GM18519 (cell line): ENCODE measurements around the gene ANGPTL5.
"Not testable (repeated sequence)": the region's sequence is repeated elsewhere in the genome, so short reads cannot be mapped to it uniquely, and the experiment has no call there.

Experiments used
- ATAC-seq: cut with Tn5 transposase; IDR thresholded peaks from one replicate; pipeline ENCODE4 v1.9.1; 2021; ENCODE audit warnings: mild to moderate bottlenecking, moderate library complexity; ENCODE audit not compliant: unreplicated experiment, low FRiP score

The ANGPTL5 gene

GRCh38 chr11:101894505-101894904 is 21.8 kb downstream of the ANGPTL5 start:
- no peak for ATAC-seq

- ATAC-seq, result no peak
Measured at GRCh38 chr11:101889767-101890166, 26.6 kb downstream of the ANGPTL5 start.

- ATAC-seq, result no peak
Measured at GRCh38 chr11:101885631-101886030, 30.7 kb downstream of the ANGPTL5 start.

- ATAC-seq, result no peak
Measured at GRCh38 chr11:101881586-101881985, 34.7 kb downstream of the ANGPTL5 start.

- peak; percentile 57 for ATAC-seq
Measured at GRCh38 chr11:101880222-101880621, 36.1 kb downstream of the ANGPTL5 start.

GRCh38 chr11:101872171-101872882 is 44.0 kb downstream of the ANGPTL5 start:
- ATAC-seq, result no peak

- ATAC-seq, result no peak
Measured at GRCh38 chr11:101870510-101870909, 45.8 kb downstream of the ANGPTL5 start.

- no peak for ATAC-seq
Measured at GRCh38 chr11:101867951-101868350, 48.4 kb downstream of the ANGPTL5 start.

GRCh38 chr11:101866619-101867491 is 49.5 kb downstream of the ANGPTL5 start:
- no peak for ATAC-seq

- no peak for ATAC-seq
Measured at GRCh38 chr11:101864098-101864497, 52.2 kb downstream of the ANGPTL5 start.

GRCh38 chr11:101863361-101863760 is 53.0 kb downstream of the ANGPTL5 start:
- ATAC-seq, result no peak

- ATAC-seq, result no peak
Measured at GRCh38 chr11:101862391-101863233, 53.7 kb downstream of the ANGPTL5 start.

- peak; percentile 92 for ATAC-seq
Measured at GRCh38 chr11:101860696-101861427, 55.5 kb downstream of the ANGPTL5 start.

- not testable (repeated sequence) for ATAC-seq
Measured at GRCh38 chr11:101852260-101852659, 64.1 kb downstream of the ANGPTL5 start.

- ATAC-seq, result no peak
Measured at GRCh38 chr11:101848262-101848661, 68.1 kb downstream of the ANGPTL5 start.

GRCh38 chr11:101844608-101845007 is 71.7 kb downstream of the ANGPTL5 start:
- no peak for ATAC-seq

- ATAC-seq, result no peak
Measured at GRCh38 chr11:101840704-101841103, 75.6 kb downstream of the ANGPTL5 start.
